ENCODE results near the gene FIG4. TPM values are rescaled to one million over a fixed set of nuclear protein-coding genes. Genes with fewer than 3 reads are reported as not detected.

FIG4 gene
- total and polyA plus RNA-seq, 8 donors, result 5.8 to 29.0 (median 7.8) TPM

GRCh38 chr6:109793021-109793420, 101.9 kb downstream of the FIG4 start:
- TF ChIP-seq CTCF (IDR thresholded peaks at IDR 0.05) (no peak), EP300 (IDR thresholded peaks at IDR 0.05) (no peak), POLR2AphosphoS5 (IDR thresholded peaks at IDR 0.05) (no peak), POLR2A (IDR thresholded peaks at IDR 0.05) (no peak)
- Histone ChIP-seq H3K9me3 (no peaks in the 10 kb centered on the region), H3K4me1 (peaks cover 0 to 21% (median 14%) of the 10 kb centered on the region in 4 donors), H3K27me3 (no peaks in the 10 kb centered on the region), H3K27ac (peak overlapping the region in 4 of 5 donors; percentile 47 to 82 (median 67)), H3K36me3 (peaks cover 0 to 38% (median 30%) of the 10 kb centered on the region in 4 donors), H3K4me3 (no peak overlapping the region)
- intact Hi-C loops (cut with DNase I; ENCODE audit: low total_unique reads), result no loop called here
- WGBS, 5 donors, result 97 to 100% (median 100%) methylated on average over 1 of the region's 1 CpG
- DNase-seq, result no peak

GRCh38 chr6:109793792-109794191, 102.7 kb downstream of the FIG4 start:
- Histone ChIP-seq H3K9me3 (no peaks in the 10 kb centered on the region), H3K4me3 (no peak overlapping the region), H3K4me1 (peaks cover 0 to 21% (median 14%) of the 10 kb centered on the region in 4 donors), H3K27ac (peak overlapping the region in 4 of 5 donors; percentile 47 to 82 (median 71)), H3K36me3 (peaks cover 0 to 31% (median 24%) of the 10 kb centered on the region in 4 donors), H3K27me3 (no peaks in the 10 kb centered on the region)
- DNase-seq, result peak in 1 of 2 donors; percentile 90
- intact Hi-C loops (cut with DNase I; ENCODE audit: low total_unique reads), result no loop called here
- TF ChIP-seq POLR2A (IDR thresholded peaks at IDR 0.05) (no peak), POLR2AphosphoS5 (IDR thresholded peaks at IDR 0.05) (peak in 1 of 3 donors; percentile 80)
- 9 to 31% (median 27%) methylated on average over 1 of the region's 1 CpG for WGBS, 5 donors

DNA sequence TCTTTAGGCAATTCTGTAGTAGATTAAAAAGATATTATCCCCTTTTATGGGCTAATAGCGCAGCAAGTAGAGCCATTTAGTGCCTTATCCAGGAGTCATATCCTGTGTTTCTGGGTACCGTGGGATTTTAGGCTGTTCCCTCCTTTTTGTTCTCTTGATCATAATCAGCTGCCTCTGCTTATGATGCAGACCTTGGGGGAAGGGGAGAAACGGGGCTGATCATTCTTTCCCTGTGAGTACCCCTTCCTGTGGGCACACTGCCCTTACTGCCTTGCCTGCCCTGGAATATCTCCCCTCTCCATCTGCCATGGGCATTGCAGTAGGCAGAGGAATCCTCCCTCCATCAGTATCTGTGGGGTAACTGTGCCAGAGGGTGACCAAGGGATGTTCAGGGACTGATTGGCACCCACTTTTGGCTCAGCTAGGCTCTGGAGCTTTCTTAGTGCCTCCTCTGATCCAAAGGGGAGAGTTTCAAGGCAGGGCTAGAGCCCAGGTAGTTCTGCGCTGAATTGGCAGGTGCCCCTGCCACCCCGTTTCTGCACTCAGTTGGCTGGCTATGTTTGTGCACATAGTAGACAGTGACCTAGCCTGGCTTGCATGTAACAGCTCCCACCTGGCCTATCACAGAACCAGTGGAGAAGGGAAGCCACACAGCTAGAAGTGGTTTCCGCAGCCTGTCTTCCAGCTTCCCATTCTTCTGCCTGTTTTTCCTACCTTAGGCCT, 103.3 kb downstream of the FIG4 start:
- intact Hi-C loops (cut with DNase I; ENCODE audit: low total_unique reads), result no loop called here
- Histone ChIP-seq H3K4me3 (no peak overlapping the region), H3K4me1 (peaks cover 0 to 21% (median 14%) of the 10 kb centered on the region in 4 donors), H3K36me3 (peaks cover 0 to 31% (median 23%) of the 10 kb centered on the region in 4 donors), H3K27ac (peak overlapping the region; percentile 6 to 82 (median 65)), H3K9me3 (no peaks in the 10 kb centered on the region), H3K27me3 (no peaks in the 10 kb centered on the region)
- WGBS, 5 donors, result 54 to 61% (median 59%) methylated on average over 6 of the region's 6 CpGs
- TF ChIP-seq POLR2AphosphoS5 (IDR thresholded peaks at IDR 0.05) (no peak), EP300 (IDR thresholded peaks at IDR 0.05) (no peak), CTCF (IDR thresholded peaks at IDR 0.05) (no peak), POLR2A (IDR thresholded peaks at IDR 0.05) (no peak)
- peak in 1 of 2 donors; percentile 19 for DNase-seq

DNA sequence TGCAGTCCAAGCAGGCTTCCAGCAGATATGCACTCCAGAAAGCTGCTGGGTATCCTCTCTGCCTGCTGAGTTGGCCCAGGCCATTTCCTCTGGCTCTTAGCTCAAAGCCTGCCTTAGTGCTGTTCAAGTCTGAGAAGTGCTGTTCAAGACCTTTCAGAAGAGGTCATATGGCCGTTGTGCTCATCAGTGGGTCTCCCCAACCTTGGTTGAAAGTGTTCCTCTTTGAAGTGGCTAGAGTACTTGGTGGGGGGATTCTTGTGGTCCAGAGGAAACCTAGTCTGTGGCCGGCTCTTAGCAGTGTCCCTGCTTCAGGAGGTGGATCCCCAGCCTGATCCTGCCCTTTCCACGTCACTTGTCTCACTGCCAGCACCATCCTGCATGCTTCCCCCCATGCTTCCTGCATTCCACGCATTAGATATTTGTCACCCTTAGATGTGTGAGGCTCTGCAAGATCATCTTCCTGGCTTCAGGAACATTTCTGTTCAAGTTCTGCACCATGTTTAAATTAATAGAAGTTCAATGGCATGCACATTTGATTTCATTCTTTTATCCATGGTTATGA, 105.0 kb downstream of the FIG4 start:
- no peak for DNase-seq
- intact Hi-C loops (cut with DNase I; ENCODE audit: low total_unique reads), result no loop called here
- Histone ChIP-seq H3K36me3 (peaks cover 0 to 37% (median 29%) of the 10 kb centered on the region in 4 donors), H3K27me3 (no peaks in the 10 kb centered on the region), H3K9me3 (no peaks in the 10 kb centered on the region), H3K27ac (no peak overlapping the region), H3K4me3 (no peak overlapping the region), H3K4me1 (peaks cover 0 to 21% (median 14%) of the 10 kb centered on the region in 4 donors)
- no peak for TF ChIP-seq POLR2AphosphoS5 (IDR thresholded peaks at IDR 0.05)
- no peak for TF ChIP-seq CTCF (IDR thresholded peaks at IDR 0.05)
- TF ChIP-seq POLR2A (IDR thresholded peaks at IDR 0.05), result no peak
- no peak for TF ChIP-seq EP300 (IDR thresholded peaks at IDR 0.05)
- 79 to 88% (median 81%) methylated on average over 4 of the region's 4 CpGs for WGBS, 5 donors

Measured in stomach (tissue), 9 donors.